ELF-1 (cell line): ENCODE measurements around the gene PNRC2.
"Not testable (repeated sequence)": the region's sequence is repeated elsewhere in the genome, so short reads cannot be mapped to it uniquely, and the experiment has no call there.

ENCODE experiments used
- DNase-seq: peaks from one replicate; pipeline ENCODE4 v3.0.0-alpha.2; 2016; ENCODE audit warnings: low read depth, low spot score

The PNRC2 gene

DNA sequence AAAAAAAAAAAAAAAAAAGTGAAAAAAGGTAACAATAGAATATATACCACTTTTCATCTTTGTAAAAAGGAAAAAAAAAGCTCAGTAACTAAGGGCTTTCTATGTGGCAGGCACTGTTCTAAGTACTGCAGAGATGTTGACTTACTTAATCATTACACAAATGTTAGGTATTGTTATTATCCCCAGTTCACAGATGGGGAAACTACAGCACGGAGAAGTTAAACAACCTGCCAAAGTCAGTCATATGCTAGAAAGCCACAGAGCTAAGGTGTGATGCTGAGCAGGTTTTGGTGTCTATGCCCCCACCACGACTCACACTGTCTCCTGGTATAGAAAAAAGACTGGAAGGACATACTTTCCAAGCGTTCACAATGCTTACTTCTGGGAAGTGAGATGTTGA is 6.6 kb upstream of the PNRC2 start:
- DNase-seq, result no peak

DNA sequence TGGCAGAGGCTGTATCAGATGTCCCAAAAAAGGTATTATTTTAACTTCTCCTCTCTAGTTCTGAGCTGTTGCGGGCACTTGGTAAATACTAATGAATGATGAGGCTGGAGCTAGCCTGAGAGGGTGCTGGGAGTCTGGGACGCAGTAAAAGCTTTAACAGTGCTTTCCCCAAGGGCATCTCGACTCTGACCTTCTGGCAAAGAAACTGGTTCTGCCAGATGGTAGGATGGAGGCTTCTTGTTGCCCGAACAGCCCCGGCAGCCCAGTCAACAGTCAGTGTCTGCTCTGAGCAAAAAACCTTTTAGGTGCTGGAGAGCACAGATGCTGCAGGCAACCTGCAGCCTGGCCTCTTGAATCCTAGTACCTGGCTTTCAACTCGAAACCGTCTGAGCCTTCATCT is 2.5 kb upstream of the PNRC2 start:
- peak; percentile 89 for DNase-seq

- not testable (repeated sequence) for DNase-seq
These were observed 1.4 kb upstream of the PNRC2 start for GRCh38 chr1:23958040-23958809.

- peak; percentile 93 for DNase-seq
These were observed 693 bp upstream of the PNRC2 start for GRCh38 chr1:23958810-23959460.

- no peak for DNase-seq
These were observed 828 bp downstream of the PNRC2 start for GRCh38 chr1:23960291-23961020.

GRCh38 chr1:23963617-23964234 is 4.1 kb downstream of the PNRC2 start:
- DNase-seq, result no peak

DNA sequence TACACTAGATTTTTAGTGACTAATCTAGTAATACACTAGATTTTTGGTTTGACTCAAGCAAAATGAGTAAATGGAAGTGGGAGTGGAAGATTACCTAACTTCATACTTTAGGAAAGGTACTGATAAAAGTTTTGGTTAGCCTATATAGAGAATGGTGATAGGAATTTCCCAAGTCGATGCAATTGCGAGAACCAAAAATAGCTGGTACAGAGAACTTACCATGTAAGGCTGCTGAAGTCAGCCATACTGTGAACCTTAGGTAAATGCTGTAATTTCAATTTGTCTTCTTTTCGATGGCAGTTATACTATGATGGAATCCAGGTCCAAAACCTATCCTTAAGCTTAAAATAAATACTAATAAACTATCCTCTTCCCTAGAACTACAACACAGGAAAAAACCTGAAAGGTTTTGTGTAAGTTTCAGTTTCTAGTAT is 4.6 kb downstream of the PNRC2 start:
- no peak for DNase-seq

DNA sequence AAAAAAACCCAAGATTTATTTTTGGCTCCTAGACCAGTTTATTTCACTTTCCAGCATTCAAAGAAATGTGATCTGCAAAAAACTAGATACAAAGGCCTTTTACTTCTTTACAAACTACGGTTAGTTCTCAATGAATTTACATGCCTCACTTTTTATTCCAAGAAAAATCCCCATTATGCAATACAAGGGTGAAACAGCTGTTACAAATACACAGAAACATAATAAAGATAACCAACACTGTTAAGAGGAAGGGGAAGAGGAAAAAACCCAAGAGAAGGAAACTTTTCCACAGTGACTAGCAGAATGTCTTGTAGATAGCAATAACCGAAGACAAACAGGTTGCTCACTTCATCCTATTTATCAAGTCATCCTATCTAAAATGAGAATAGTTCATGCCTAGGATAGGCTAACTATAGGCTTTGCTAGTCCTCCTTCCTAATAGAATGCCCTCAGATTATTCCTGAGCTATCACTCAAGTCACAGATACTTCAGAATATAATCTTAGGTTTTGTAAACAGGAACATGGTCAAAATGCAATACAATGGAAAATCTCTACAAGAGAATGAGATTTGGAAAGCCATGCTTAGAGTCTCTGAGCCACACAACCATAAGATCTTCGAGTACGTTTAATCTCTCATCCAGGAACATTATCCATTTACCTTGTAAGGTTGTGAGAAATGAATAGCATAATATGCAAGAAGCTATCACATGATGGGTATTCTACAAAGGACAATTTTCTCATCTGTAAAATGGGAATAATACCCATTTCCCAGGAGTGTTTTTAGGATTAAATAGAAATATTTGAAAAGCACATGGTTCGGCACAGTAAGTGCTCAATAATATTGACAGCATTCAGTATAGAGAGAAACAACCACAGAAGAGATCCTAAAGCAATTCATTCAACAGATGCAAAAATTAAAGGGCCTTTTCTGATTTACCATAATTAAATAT is 5.4 kb downstream of the PNRC2 start:
- no peak for DNase-seq

DNA sequence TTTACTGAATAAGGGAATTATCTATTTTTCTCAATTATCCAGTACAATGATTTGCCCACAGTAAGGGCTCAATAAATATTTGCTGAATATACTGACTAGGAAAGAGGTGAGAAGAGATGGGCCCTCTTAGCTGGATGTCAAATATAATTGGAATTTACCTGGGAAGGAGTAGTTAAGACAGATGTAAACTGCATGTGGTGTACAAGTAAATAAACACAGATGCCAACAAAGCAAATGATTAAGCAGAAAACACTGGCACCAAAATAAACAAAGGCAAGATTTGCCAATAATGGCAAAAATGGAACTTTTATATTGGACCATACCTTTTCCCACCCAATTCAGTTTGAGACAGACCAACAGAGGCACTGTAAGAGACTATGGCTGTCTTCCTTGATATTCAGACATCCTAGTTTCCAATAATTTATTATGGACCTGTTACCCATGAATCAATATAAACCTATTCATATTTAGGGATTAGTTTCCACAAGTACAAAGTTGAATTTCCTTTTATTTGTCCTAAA is 7.4 kb downstream of the PNRC2 start:
- DNase-seq, result no peak

DNA sequence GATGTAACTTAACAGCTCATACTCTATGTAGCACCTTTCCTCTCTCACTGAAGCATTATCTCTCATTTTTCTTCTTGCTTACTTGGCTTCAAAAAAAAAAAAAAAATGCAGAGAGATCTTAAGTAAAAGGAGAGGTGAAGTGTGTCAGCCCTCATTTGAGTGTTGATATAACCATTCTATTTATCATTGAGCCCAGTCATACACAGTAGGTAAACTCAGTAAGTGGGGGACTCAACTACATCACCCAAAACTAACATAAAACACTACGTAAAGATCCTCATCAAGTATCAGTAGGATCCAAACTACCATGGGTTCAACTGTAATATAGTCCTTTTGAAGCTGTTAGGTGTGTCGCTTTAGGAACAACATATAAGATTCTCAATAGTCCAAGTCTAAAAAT is 8.2 kb downstream of the PNRC2 start:
- no peak for DNase-seq

DNA sequence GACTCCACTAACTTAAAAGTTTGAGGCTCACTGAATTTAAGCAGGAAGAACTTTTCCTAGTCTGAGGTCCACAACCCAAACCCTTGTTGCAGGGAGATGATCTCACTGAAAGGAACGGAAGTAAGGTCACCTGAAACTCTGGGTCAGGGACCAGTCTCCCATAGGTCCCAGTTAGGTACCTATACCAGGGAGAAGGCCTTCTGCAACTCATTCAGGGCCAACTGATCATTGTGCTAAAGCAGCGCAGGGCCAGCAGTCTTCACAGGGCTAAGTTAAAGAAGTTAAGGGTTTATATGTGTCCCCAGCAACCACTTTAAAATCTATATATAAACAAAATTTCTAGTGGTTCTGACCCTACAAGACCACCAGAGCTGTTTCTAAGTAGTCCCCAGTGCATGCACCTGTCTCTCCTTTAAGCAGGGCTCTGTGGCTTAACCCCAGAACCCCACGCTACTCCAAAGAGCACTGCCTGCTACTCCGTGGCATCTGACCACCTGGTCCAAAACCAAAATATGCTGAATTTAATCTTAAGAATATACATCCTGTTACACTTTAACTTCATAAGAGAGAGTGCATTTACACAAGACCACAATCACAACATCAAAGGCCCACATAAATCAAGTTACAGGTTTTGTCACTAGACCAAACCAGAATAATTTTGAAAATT is 17.7 kb downstream of the PNRC2 start:
- DNase-seq, result no peak

- DNase-seq, result no peak
These were observed 18.2 kb downstream of the PNRC2 start for GRCh38 chr1:23977854-23978191.

DNA sequence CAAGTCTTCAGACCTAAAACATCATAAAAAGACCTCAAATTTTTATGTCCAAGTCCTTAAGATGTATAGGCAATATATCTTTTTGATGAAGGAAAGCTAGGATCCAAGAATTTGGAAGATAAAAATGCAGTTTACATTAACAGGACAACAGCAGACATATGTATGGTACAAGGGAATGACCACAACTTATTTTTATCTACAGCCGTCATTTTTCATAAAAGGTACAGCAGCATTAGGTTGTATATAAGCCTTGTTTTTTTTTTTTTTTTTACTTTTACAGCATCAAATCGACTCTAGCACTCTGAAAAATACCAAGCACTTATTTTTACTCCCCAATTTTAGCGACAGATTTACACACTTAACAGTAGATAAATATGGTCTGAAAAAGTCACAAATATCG is 19.2 kb downstream of the PNRC2 start:
- no peak for DNase-seq

DNA sequence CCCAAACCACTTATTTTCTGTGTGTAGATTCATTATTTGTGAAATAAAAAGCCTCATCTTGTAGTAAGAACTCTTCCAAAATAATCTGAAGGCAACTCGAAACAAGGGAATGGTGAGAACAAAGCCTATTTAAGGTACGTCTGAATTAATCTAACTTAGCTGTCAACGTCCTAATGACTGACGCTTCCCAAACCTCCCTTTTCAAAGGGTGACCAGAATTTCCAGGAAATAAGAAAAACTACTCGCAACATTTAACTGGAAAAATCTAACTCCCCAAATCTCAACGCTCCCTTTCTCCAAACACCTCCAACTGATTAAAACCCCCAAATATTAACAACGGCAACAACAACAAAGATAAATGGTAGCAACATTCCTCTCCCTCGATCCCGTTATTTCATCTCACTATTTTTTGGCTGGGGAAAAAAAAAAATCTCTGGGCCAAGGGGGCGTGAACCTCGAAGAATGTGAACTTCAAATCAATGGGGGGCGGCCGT is 19.8 kb downstream of the PNRC2 start:
- no peak for DNase-seq

GRCh38 chr1:23979881-23980727 is 20.5 kb downstream of the PNRC2 start, which contains the start of gene SRSF10:
SRSF10 (minus strand) TSS chr1:23980327; CDS start chr1:23980255, 72 bp downstream.
- DNase-seq, result peak; percentile 100

DNA sequence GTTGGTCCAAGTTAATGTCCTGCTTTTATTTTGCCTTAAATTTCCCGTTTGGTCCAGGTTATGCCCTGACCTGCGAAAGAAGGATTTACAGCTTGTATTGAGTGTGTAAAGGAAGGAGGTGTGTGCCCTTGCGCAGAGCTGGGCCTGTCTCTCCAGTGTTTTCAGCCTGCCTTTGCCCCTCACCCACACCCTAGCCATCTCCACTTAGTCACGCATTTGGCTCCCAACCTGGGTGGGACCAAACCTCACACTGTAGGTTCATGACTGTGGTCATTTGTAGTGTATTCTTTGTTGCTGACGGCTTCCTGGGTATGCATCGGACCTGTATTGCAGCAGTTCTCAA is 21.1 kb downstream of the PNRC2 start:
- DNase-seq, result peak; percentile 77

DNA sequence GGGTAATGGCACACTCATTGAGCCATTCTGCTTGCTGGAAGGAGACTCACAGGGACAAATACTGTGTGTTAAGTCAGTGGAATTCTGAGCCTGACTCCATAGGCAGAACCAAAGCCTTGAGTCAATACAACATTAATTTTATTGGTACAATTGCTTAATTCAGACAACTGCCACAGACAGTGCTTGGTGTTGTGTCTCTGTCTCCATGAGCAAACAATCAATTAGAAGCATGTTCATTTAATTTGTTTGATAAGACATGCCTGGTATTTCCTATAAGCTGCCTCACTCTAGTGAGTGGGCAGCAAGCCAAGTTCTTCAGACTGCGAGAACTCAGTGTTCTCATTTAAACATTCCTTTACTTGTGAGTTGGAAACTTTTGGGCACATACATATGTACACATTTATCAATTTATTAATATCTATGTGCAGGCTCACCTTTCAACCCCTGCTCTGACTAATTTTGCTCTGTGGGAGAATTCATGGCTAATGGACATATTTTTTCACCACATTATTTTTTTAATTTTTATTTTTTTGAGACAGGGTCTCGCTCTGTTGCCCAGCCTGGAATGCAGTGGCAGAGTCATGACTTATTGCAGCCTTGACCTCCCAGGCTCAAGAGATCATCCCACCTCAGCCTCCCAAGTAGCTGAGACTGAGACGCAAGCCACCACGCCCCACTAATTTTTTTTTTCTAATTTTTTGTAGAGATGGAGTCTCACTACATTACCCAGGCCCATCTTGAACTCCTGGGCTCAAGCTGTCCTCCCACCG is 25.0 kb downstream of the PNRC2 start:
- DNase-seq, result no peak

DNA sequence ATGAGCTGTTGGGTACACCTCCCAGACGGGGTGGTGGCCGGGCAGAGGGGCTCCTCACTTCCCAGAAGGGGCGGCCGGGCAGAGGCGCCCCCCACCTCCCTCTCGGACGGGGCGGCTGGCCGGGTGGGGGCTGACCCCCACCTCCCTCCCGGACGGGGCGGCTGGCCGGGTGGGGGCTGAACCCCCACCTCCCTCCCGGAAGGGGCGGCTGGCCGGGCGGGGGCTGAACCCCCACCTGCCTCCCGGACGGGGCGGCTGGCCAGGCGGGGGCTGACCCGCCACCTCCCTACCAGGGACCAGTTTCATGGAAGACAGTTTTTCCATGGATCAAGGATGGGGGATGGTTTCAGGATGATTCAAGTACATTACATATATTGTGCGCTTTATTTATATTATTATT is 27.4 kb downstream of the PNRC2 start:
- not testable (repeated sequence) for DNase-seq
